Activated T-helper 2 cell treated with anti-CD3 and anti-CD28 coated beads, Interferon-gamma antibody, Interleukin-2, Interleukin-4, amounts not matched to agents 10 μg/mL and 5 μg/mL and 100 μg/mL, durations not matched to agents 14 hours and 24 hours and 36 hours (primary cell): ENCODE measurements around the gene CES2. TPM values are rescaled to one million over a fixed set of nuclear protein-coding genes. Genes with fewer than 3 reads are reported as not detected.

Experiments used
- DNase-seq: peaks from one replicate; pipeline ENCODE4 v3.0.0; 2021; ENCODE audit warnings: low spot score
- H3K27ac Mint-ChIP-seq: one replicate; pipeline ENCODE4 v1.8.0; 2021; ENCODE audit warnings: mixed read lengths
- H3K27me3 Mint-ChIP-seq: one replicate; pipeline ENCODE4 v1.8.0; 2021; ENCODE audit warnings: low read depth, mixed read lengths
- H3K36me3 Mint-ChIP-seq: one replicate; pipeline ENCODE4 v1.8.0; 2021; ENCODE audit warnings: low read depth, mixed read lengths
- H3K4me1 Mint-ChIP-seq: one replicate; pipeline ENCODE4 v1.8.0; 2021; ENCODE audit warnings: low read depth, mixed read lengths
- H3K4me3 Mint-ChIP-seq: one replicate; pipeline ENCODE4 v1.8.0; 2021; ENCODE audit warnings: low read depth, mild to moderate bottlenecking, moderate library complexity, mixed read lengths
- H3K9me3 Mint-ChIP-seq: one replicate; pipeline ENCODE4 v1.8.0; 2021; ENCODE audit warnings: mixed read lengths
- intact Hi-C: fragments of 100-400 bp; cut with micrococcal nuclease; formaldehyde crosslinking; loops from one replicate; pipeline ENCODE4 v1.15.1; 2023
- total RNA-seq: library from RNA; stranded (reverse); gene quantifications from 2 replicates; pipeline ENCODE4 v1.2.3, GENCODE V29; 2022

The CES2 gene, protein sequence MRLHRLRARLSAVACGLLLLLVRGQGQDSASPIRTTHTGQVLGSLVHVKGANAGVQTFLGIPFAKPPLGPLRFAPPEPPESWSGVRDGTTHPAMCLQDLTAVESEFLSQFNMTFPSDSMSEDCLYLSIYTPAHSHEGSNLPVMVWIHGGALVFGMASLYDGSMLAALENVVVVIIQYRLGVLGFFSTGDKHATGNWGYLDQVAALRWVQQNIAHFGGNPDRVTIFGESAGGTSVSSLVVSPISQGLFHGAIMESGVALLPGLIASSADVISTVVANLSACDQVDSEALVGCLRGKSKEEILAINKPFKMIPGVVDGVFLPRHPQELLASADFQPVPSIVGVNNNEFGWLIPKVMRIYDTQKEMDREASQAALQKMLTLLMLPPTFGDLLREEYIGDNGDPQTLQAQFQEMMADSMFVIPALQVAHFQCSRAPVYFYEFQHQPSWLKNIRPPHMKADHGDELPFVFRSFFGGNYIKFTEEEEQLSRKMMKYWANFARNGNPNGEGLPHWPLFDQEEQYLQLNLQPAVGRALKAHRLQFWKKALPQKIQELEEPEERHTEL
- 35.3 and 36.8 TPM in 2 replicates for total RNA-seq

- Mint-ChIP-seq H3K27ac (peak within 1 kb of the TSS; percentile 94), H3K27me3 (no peaks in the 10 kb centered on the region), H3K4me1 (peaks cover 48% of the 10 kb centered on the region), H3K9me3 (no peaks in the 10 kb centered on the region), H3K36me3 (peaks cover 57% of the 10 kb centered on the region), H3K4me3 (peak within 1 kb of the TSS; percentile 94)
- intact Hi-C loops = no loop called here
- DNase-seq = no peak
Measured at GRCh38 chr16:66935314-66936011, at the start of gene CES2. TSS of gene CES2 (plus strand) at chr16:66935516. CDS start at chr16:66935636, 120 bp downstream.

- peaks cover 52% of the 10 kb centered on the region for H3K36me3 Mint-ChIP-seq
- peaks cover 32% of the 10 kb centered on the region for H3K4me1 Mint-ChIP-seq
- intact Hi-C loops = no loop called here
- H3K27ac Mint-ChIP-seq = no peak overlapping the region
- H3K4me3 Mint-ChIP-seq = no peak overlapping the region
- no peaks in the 10 kb centered on the region for H3K9me3 Mint-ChIP-seq
- DNase-seq = no peak
- no peaks in the 10 kb centered on the region for H3K27me3 Mint-ChIP-seq
Measured at GRCh38 chr16:66886321-66886720, 49.0 kb upstream of the CES2 start.

DNA sequence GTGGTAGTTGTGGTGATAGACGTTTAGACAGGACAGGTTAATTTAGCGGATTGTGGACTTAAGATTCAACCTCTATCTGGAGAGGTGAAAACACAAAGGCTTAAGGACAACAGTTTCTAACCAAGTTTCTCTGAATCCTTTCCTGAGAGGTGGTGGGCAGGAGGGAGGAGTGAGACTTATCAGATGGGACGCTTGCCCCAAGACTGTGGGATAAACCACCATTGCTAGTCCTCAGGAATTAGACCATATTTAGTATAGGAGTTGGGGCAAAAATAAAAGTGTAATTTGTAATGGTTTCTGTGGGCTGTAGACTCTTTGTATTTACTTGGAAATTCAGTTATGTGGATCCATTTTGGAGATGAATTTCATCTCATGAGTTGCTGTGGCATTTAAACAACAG lies 48.4 kb upstream of the CES2 start:
- no peak overlapping the region for H3K27ac Mint-ChIP-seq
- peaks cover 54% of the 10 kb centered on the region for H3K36me3 Mint-ChIP-seq
- intact Hi-C loops = no loop called here
- H3K27me3 Mint-ChIP-seq = no peaks in the 10 kb centered on the region
- H3K4me1 Mint-ChIP-seq = peaks cover 31% of the 10 kb centered on the region
- no peaks in the 10 kb centered on the region for H3K9me3 Mint-ChIP-seq
- DNase-seq = no peak
- no peak overlapping the region for H3K4me3 Mint-ChIP-seq

GRCh38 chr16:66888647-66889615 lies 46.4 kb upstream of the CES2 start:
- DNase-seq = no peak
- Mint-ChIP-seq H3K27me3 (no peaks in the 10 kb centered on the region), H3K36me3 (peaks cover 62% of the 10 kb centered on the region), H3K27ac (no peak overlapping the region), H3K4me3 (no peak overlapping the region), H3K4me1 (peaks cover 28% of the 10 kb centered on the region), H3K9me3 (no peaks in the 10 kb centered on the region)
- intact Hi-C loops = no loop called here

DNA sequence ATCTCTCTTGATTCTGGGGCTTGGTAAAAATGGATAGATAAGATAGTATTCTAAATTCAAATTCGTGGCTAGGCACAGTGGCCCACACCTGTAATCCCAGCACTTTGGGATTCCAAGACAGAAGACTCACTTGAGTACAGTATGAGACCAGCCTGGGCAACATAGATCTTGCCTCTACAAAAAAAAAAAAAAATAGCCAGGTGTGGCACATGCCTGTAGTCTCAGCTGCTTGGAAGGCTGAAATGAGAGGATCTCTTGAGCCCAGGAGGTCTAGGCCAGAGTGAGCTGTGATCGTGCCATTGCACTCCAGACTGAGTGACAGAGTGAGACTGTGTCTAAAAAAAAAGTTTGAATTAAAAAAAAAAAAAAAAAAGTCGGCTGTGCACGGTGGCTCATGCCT lies 45.7 kb upstream of the CES2 start:
- Mint-ChIP-seq H3K36me3 (peaks cover 56% of the 10 kb centered on the region), H3K27me3 (no peaks in the 10 kb centered on the region), H3K4me3 (no peak overlapping the region), H3K9me3 (no peaks in the 10 kb centered on the region), H3K4me1 (peaks cover 30% of the 10 kb centered on the region), H3K27ac (no peak overlapping the region)
- intact Hi-C loops = no loop called here
- no peak for DNase-seq

DNA sequence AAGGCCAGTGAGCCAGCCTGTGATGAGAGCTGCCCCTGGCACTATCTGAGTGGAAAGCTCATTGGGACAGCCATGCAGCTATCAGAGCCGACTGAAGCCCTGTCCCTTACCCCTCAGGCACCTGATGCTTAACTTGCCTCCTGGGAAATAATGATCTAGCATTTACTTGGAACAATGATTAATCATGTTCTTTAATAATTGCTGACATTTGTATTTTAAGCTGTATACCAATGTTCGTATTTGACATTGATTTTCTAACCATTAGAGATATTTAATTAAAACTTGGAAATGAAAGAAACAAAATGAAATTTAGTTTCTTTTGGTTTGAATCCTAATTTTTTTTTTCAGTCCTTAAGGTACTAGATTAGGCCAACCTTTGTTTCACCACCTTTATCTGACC lies 44.5 kb upstream of the CES2 start:
- Mint-ChIP-seq H3K4me3 (no peak overlapping the region), H3K4me1 (peaks cover 25% of the 10 kb centered on the region), H3K9me3 (no peaks in the 10 kb centered on the region), H3K27ac (no peak overlapping the region), H3K36me3 (peaks cover 44% of the 10 kb centered on the region), H3K27me3 (no peaks in the 10 kb centered on the region)
- DNase-seq = no peak
- intact Hi-C loops = no loop called here

DNA sequence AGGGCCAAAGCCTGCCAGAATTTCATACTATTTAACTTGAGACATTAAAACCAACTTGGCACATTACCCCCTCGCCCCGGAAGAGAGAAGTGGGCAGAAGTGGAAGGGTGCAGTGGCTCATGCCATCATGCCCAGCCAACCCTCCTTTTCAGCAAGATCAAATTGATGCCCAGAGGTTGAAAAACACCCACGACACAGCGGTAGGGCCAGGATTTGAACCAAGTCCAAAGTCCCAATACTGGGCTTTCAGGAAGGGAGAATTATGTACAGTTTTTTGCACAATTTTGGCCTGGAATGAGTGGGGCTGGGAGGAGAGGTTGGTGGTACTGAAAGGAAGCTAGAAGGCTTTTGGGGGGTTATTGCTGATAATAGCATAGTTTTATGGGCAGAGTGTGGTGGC lies 44.0 kb upstream of the CES2 start:
- intact Hi-C loops = no loop called here
- H3K4me1 Mint-ChIP-seq = peaks cover 25% of the 10 kb centered on the region
- H3K27ac Mint-ChIP-seq = no peak overlapping the region
- H3K27me3 Mint-ChIP-seq = no peaks in the 10 kb centered on the region
- H3K9me3 Mint-ChIP-seq = no peaks in the 10 kb centered on the region
- DNase-seq = no peak
- peaks cover 41% of the 10 kb centered on the region for H3K36me3 Mint-ChIP-seq
- H3K4me3 Mint-ChIP-seq = no peak overlapping the region

- no peak for DNase-seq
- no peak overlapping the region for H3K27ac Mint-ChIP-seq
- H3K9me3 Mint-ChIP-seq = no peaks in the 10 kb centered on the region
- no peaks in the 10 kb centered on the region for H3K27me3 Mint-ChIP-seq
- H3K4me1 Mint-ChIP-seq = peaks cover 21% of the 10 kb centered on the region
- H3K36me3 Mint-ChIP-seq = peaks cover 36% of the 10 kb centered on the region
- intact Hi-C loops = no loop called here
- no peak overlapping the region for H3K4me3 Mint-ChIP-seq
Measured at GRCh38 chr16:66891797-66892196, 43.5 kb upstream of the CES2 start.

- H3K27ac Mint-ChIP-seq = no peak overlapping the region
- peaks cover 18% of the 10 kb centered on the region for H3K36me3 Mint-ChIP-seq
- peaks cover 9% of the 10 kb centered on the region for H3K4me1 Mint-ChIP-seq
- DNase-seq = no peak
- H3K9me3 Mint-ChIP-seq = no peaks in the 10 kb centered on the region
- H3K27me3 Mint-ChIP-seq = no peaks in the 10 kb centered on the region
- no peak overlapping the region for H3K4me3 Mint-ChIP-seq
- intact Hi-C loops = no loop called here
Measured at GRCh38 chr16:66894055-66894454, 41.3 kb upstream of the CES2 start.

GRCh38 chr16:66894948-66895688 lies 40.2 kb upstream of the CES2 start:
- H3K4me3 Mint-ChIP-seq = no peak overlapping the region
- peak; percentile 49 for DNase-seq
- intact Hi-C loops = loop anchor here (1.0 kb wide), 1 partner anchor 33 kb away; no protein-coding TSS in a partner anchor
- peaks cover 13% of the 10 kb centered on the region for H3K36me3 Mint-ChIP-seq
- H3K9me3 Mint-ChIP-seq = no peaks in the 10 kb centered on the region
- H3K4me1 Mint-ChIP-seq = peaks cover 9% of the 10 kb centered on the region
- H3K27ac Mint-ChIP-seq = no peak overlapping the region
- H3K27me3 Mint-ChIP-seq = no peaks in the 10 kb centered on the region

GRCh38 chr16:66895689-66895979 lies 39.7 kb upstream of the CES2 start:
- H3K9me3 Mint-ChIP-seq = no peaks in the 10 kb centered on the region
- H3K27me3 Mint-ChIP-seq = no peaks in the 10 kb centered on the region
- H3K4me3 Mint-ChIP-seq = no peak overlapping the region
- H3K36me3 Mint-ChIP-seq = peaks cover 13% of the 10 kb centered on the region
- peaks cover 9% of the 10 kb centered on the region for H3K4me1 Mint-ChIP-seq
- H3K27ac Mint-ChIP-seq = peak overlapping the region; percentile 5
- intact Hi-C loops = loop anchor here (1.0 kb wide), 1 partner anchor 33 kb away; no protein-coding TSS in a partner anchor
- no peak for DNase-seq

DNA sequence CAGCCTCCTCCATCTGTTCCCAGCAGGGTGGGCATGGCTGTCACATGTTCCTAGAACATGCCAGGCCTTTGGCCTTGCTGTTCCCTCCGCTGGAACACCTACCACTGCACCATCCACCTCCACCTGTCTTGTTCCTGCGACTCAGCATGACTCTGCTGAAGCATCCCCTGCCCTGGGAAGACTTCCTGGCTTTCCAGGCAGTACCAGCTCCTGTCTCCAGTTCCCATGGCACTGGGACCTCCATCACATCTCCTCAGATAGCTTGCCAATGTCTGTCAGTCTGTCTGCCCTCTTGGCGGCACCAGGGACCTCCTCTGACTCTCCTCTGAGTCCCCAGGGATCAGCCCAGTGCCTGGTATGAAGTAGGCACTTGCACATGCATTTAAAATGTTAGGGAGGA lies 39.3 kb upstream of the CES2 start:
- H3K4me1 Mint-ChIP-seq = peaks cover 9% of the 10 kb centered on the region
- intact Hi-C loops = loop anchor here (1.0 kb wide), 1 partner anchor 32 kb away; no protein-coding TSS in a partner anchor
- no peaks in the 10 kb centered on the region for H3K27me3 Mint-ChIP-seq
- peak overlapping the region; percentile 5 for H3K27ac Mint-ChIP-seq
- peaks cover 13% of the 10 kb centered on the region for H3K36me3 Mint-ChIP-seq
- no peak for DNase-seq
- H3K9me3 Mint-ChIP-seq = no peaks in the 10 kb centered on the region
- no peak overlapping the region for H3K4me3 Mint-ChIP-seq
